Glomerular visceral epithelial cell (primary cell): Measurements from ENCODE around the gene C6orf132.

Experiments
- DNase-seq: peaks from one replicate; pipeline ENCODE4 v3.0.0-alpha.2; 2016; ENCODE audit errors: extremely low spot score

C6orf132 gene

GRCh38 chr6:42079941-42080464, 62.4 kb downstream of the C6orf132 start:
- DNase-seq = no peak

- DNase-seq = no peak
These were observed 64.0 kb downstream of the C6orf132 start for GRCh38 chr6:42078386-42078785.

GRCh38 chr6:42075159-42075838, 67.1 kb downstream of the C6orf132 start:
- DNase-seq = peak; percentile 84

- no peak for DNase-seq
These were observed 69.1 kb downstream of the C6orf132 start for GRCh38 chr6:42073287-42073686.

GRCh38 chr6:42071881-42072583, 70.4 kb downstream of the C6orf132 start:
- no peak for DNase-seq

- no peak for DNase-seq
These were observed 73.4 kb downstream of the C6orf132 start for GRCh38 chr6:42068872-42069522.

- DNase-seq = no peak
These were observed 74.2 kb downstream of the C6orf132 start for GRCh38 chr6:42068173-42068572.

GRCh38 chr6:42066156-42066675, 76.2 kb downstream of the C6orf132 start:
- DNase-seq = no peak

- no peak for DNase-seq
These were observed 82.7 kb downstream of the C6orf132 start for GRCh38 chr6:42059743-42060142.

- DNase-seq = no peak
These were observed 88.8 kb downstream of the C6orf132 start for GRCh38 chr6:42053601-42054000.

GRCh38 chr6:42051268-42051653, 91.2 kb downstream of the C6orf132 start:
- DNase-seq = no peak
